ENCODE results near the gene WDHD1.

WDHD1 gene

GRCh38 chr14:55028066-55028465, 1.2 kb upstream of the WDHD1 start:
- TF ChIP-seq TAF1 (IDR thresholded peaks at IDR 0.05; ENCODE audit: borderline replicate concordance, insufficient read depth, low read length) (no peak), FOXP2 (optimal IDR thresholded peaks at IDR 0.05; ENCODE audit: borderline replicate concordance, extremely low read depth, extremely low read length, insufficient read depth) (no peak), SIN3A (IDR thresholded peaks at IDR 0.05; ENCODE audit: borderline replicate concordance, insufficient read depth, low read length) (no peak), POLR2AphosphoS5 (IDR thresholded peaks at IDR 0.05; ENCODE audit: low read depth, low read length) (no peak), REST (IDR thresholded peaks at IDR 0.05; ENCODE audit: insufficient read depth in 1 of 2, low read depth in 2 of 2, low read length in 2 of 2) (no peak)

- TF ChIP-seq SIN3A (IDR thresholded peaks at IDR 0.05; ENCODE audit: borderline replicate concordance, insufficient read depth, low read length) (no peak), FOXP2 (optimal IDR thresholded peaks at IDR 0.05; ENCODE audit: borderline replicate concordance, extremely low read depth, extremely low read length, insufficient read depth) (no peak), POLR2AphosphoS5 (IDR thresholded peaks at IDR 0.05; ENCODE audit: low read depth, low read length) (no peak), REST (IDR thresholded peaks at IDR 0.05; ENCODE audit: insufficient read depth in 1 of 2, low read depth in 2 of 2, low read length in 2 of 2) (no peak), TAF1 (IDR thresholded peaks at IDR 0.05; ENCODE audit: borderline replicate concordance, insufficient read depth, low read length) (no peak)
Observed at GRCh38 chr14:55026441-55026792, 482 bp downstream of the WDHD1 start.

GRCh38 chr14:55025948-55026347, 951 bp downstream of the WDHD1 start:
- no peak for TF ChIP-seq TAF1 (IDR thresholded peaks at IDR 0.05; ENCODE audit: borderline replicate concordance, insufficient read depth, low read length)
- no peak for TF ChIP-seq POLR2AphosphoS5 (IDR thresholded peaks at IDR 0.05; ENCODE audit: low read depth, low read length)
- TF ChIP-seq FOXP2 (optimal IDR thresholded peaks at IDR 0.05; ENCODE audit: borderline replicate concordance, extremely low read depth, extremely low read length, insufficient read depth) = no peak
- TF ChIP-seq SIN3A (IDR thresholded peaks at IDR 0.05; ENCODE audit: borderline replicate concordance, insufficient read depth, low read length) = no peak
- no peak for TF ChIP-seq REST (IDR thresholded peaks at IDR 0.05; ENCODE audit: insufficient read depth in 1 of 2, low read depth in 2 of 2, low read length in 2 of 2)

GRCh38 chr14:55019968-55020554, 6.8 kb downstream of the WDHD1 start:
- no peak for TF ChIP-seq SIN3A (IDR thresholded peaks at IDR 0.05; ENCODE audit: borderline replicate concordance, insufficient read depth, low read length)
- no peak for TF ChIP-seq REST (IDR thresholded peaks at IDR 0.05; ENCODE audit: insufficient read depth in 1 of 2, low read depth in 2 of 2, low read length in 2 of 2)
- TF ChIP-seq POLR2AphosphoS5 (IDR thresholded peaks at IDR 0.05; ENCODE audit: low read depth, low read length) = no peak
- no peak for TF ChIP-seq FOXP2 (optimal IDR thresholded peaks at IDR 0.05; ENCODE audit: borderline replicate concordance, extremely low read depth, extremely low read length, insufficient read depth)
- TF ChIP-seq TAF1 (IDR thresholded peaks at IDR 0.05; ENCODE audit: borderline replicate concordance, insufficient read depth, low read length) = no peak

- no peak for TF ChIP-seq FOXP2 (optimal IDR thresholded peaks at IDR 0.05; ENCODE audit: borderline replicate concordance, extremely low read depth, extremely low read length, insufficient read depth)
- no peak for TF ChIP-seq POLR2AphosphoS5 (IDR thresholded peaks at IDR 0.05; ENCODE audit: low read depth, low read length)
- TF ChIP-seq TAF1 (IDR thresholded peaks at IDR 0.05; ENCODE audit: borderline replicate concordance, insufficient read depth, low read length) = no peak
- TF ChIP-seq REST (IDR thresholded peaks at IDR 0.05; ENCODE audit: insufficient read depth in 1 of 2, low read depth in 2 of 2, low read length in 2 of 2) = no peak
- TF ChIP-seq SIN3A (IDR thresholded peaks at IDR 0.05; ENCODE audit: borderline replicate concordance, insufficient read depth, low read length) = no peak
Observed at GRCh38 chr14:55015006-55015405, 11.9 kb downstream of the WDHD1 start.
